GM21515 (cell line): ENCODE results near the gene EDNRA.

Experiments used
- ATAC-seq: cut with Tn5 transposase; IDR thresholded peaks from one replicate; pipeline ENCODE4 v1.9.1; 2021; ENCODE audit not compliant: unreplicated experiment

The EDNRA gene

GRCh38 chr4:147586637-147587036 lies 105.7 kb downstream of the EDNRA start:
- ATAC-seq = peak; percentile 81

GRCh38 chr4:147587041-147587440 lies 106.1 kb downstream of the EDNRA start:
- ATAC-seq = no peak

- ATAC-seq = no peak
Observed at GRCh38 chr4:147589586-147589985, 108.7 kb downstream of the EDNRA start.

GRCh38 chr4:147590249-147590920 lies 109.5 kb downstream of the EDNRA start:
- ATAC-seq = no peak

GRCh38 chr4:147591106-147591505 lies 110.2 kb downstream of the EDNRA start:
- ATAC-seq = no peak

- ATAC-seq = no peak
Observed at GRCh38 chr4:147594107-147594506, 113.2 kb downstream of the EDNRA start.
